Sciatic nerve (tissue), 2 donors: ENCODE data around the gene DNAH5. TPM values are rescaled to one million over a fixed set of nuclear protein-coding genes. Genes with fewer than 3 reads are reported as not detected.

Experiments
- ATAC-seq: fragments of 200-7000 bp; cut with Tn5 transposase; one replicate; pipeline ENCODE4 v1.9.1; 2020; ENCODE audit warnings: mild to moderate bottlenecking, moderate library complexity
- DNase-seq: peaks from one replicate; pipeline ENCODE4 v3.0.0-alpha.2; 2020; ENCODE audit warnings: low spot score
- intact Hi-C: fragments of 100-400 bp; cut with DNase I; formaldehyde crosslinking; loops from one replicate; pipeline ENCODE4 v1.14.2; 2022
- total RNA-seq: library from RNA; stranded (reverse); fragmentation: NEBNext Ultra II Directional; extraction: Animal tissue kit (Norgen Biotek cat#: 25700); gene quantifications from one replicate; pipeline ENCODE4 v1.2.1, GENCODE V29; 2021
- donor health status: DM: no; HTN: no; CAD: no.
- donor health status: DM: no; HTN: no; CAD: no.

DNAH5 gene
- total RNA-seq, 1 donor from 2014 or later, result 0.58 TPM

GRCh38 chr5:13946111-13946510, 1.6 kb upstream of the DNAH5 start:
- intact Hi-C loops, result no loop called here
- DNase-seq, result no peak
- ATAC-seq, result no peak

- intact Hi-C loops, result no loop called here
- no peak for ATAC-seq
- no peak for DNase-seq
Observed at GRCh38 chr5:13945271-13945670, 783 bp upstream of the DNAH5 start.

GRCh38 chr5:13943676-13944075, 812 bp downstream of the DNAH5 start:
- ATAC-seq, result no peak
- DNase-seq, result no peak
- intact Hi-C loops, result no loop called here

- intact Hi-C loops, result no loop called here
- ATAC-seq, result no peak
- no peak for DNase-seq
Observed at GRCh38 chr5:13941468-13941867, 3.0 kb downstream of the DNAH5 start.

- ATAC-seq (no peak), DNase-seq (no peak)
- intact Hi-C loops, result no loop called here
Observed at GRCh38 chr5:13939638-13940037, 4.8 kb downstream of the DNAH5 start.

- intact Hi-C loops, result no loop called here
- DNase-seq (no peak), ATAC-seq (no peak)
Observed at GRCh38 chr5:13934921-13935320, 9.6 kb downstream of the DNAH5 start.

- intact Hi-C loops, result no loop called here
- ATAC-seq (no peak), DNase-seq (no peak)
Observed at GRCh38 chr5:13934125-13934524, 10.4 kb downstream of the DNAH5 start.

GRCh38 chr5:13932561-13932960, 11.9 kb downstream of the DNAH5 start:
- intact Hi-C loops, result no loop called here
- DNase-seq (no peak), ATAC-seq (no peak)

- ATAC-seq (no peak), DNase-seq (no peak)
- intact Hi-C loops, result no loop called here
Observed at GRCh38 chr5:13932011-13932410, 12.5 kb downstream of the DNAH5 start.

GRCh38 chr5:13930541-13931171, 13.8 kb downstream of the DNAH5 start:
- DNase-seq (no peak), ATAC-seq (no peak)
- intact Hi-C loops, result no loop called here

- ATAC-seq, result no peak
- intact Hi-C loops, result no loop called here
- DNase-seq, result no peak
Observed at GRCh38 chr5:13926731-13927130, 17.8 kb downstream of the DNAH5 start.

- no peak for DNase-seq
- intact Hi-C loops, result no loop called here
- no peak for ATAC-seq
Observed at GRCh38 chr5:13921578-13921977, 22.9 kb downstream of the DNAH5 start.

GRCh38 chr5:13919786-13920185, 24.7 kb downstream of the DNAH5 start:
- intact Hi-C loops, result no loop called here
- ATAC-seq (no peak), DNase-seq (no peak)

GRCh38 chr5:13919087-13919486, 25.4 kb downstream of the DNAH5 start:
- intact Hi-C loops, result no loop called here
- no peak for DNase-seq

GRCh38 chr5:13917061-13917460, 27.4 kb downstream of the DNAH5 start:
- ATAC-seq, result no peak
- DNase-seq, result no peak
- intact Hi-C loops, result no loop called here

More at GRCh38 chr5:13919087-13919486, 25.4 kb downstream of the DNAH5 start:
- no peak for ATAC-seq

- no peak for DNase-seq
- ATAC-seq, result no peak
- intact Hi-C loops, result no loop called here
Observed at GRCh38 chr5:13913962-13914361, 30.5 kb downstream of the DNAH5 start.

GRCh38 chr5:13910637-13911288, 33.7 kb downstream of the DNAH5 start:
- ATAC-seq, result no peak
- intact Hi-C loops, result no loop called here
- no peak for DNase-seq

- ATAC-seq (no peak), DNase-seq (no peak)
- intact Hi-C loops, result no loop called here
Observed at GRCh38 chr5:13910201-13910600, 34.3 kb downstream of the DNAH5 start.

GRCh38 chr5:13909271-13909670, 35.2 kb downstream of the DNAH5 start:
- intact Hi-C loops, result no loop called here
- no peak for DNase-seq
- no peak for ATAC-seq

- DNase-seq (no peak), ATAC-seq (no peak)
- intact Hi-C loops, result no loop called here
Observed at GRCh38 chr5:13898569-13898968, 45.9 kb downstream of the DNAH5 start.

GRCh38 chr5:13878357-13878756, 66.1 kb downstream of the DNAH5 start:
- intact Hi-C loops, result no loop called here
- no peak for ATAC-seq

More at GRCh38 chr5:13878357-13878756, 66.1 kb downstream of the DNAH5 start:
- DNase-seq, result no peak
